Measurements from ENCODE around the gene ACAA1. TPM values are rescaled to one million over a fixed set of nuclear protein-coding genes. Genes with fewer than 3 reads are reported as not detected.

Gene ACAA1
- total and polyA plus RNA-seq, 9 of the 15 experiments (the other 6 are each of a cell fraction or from before 2014, with no cell fraction given) = 4.0 to 88.9 (median 57.2) TPM

- TF ChIP-seq E2F6 (IDR thresholded peaks at IDR 0.05; ENCODE audit: borderline replicate concordance in 1 of 2, extremely low read depth in 1 of 2, insufficient read depth in 1 of 2, insufficient read length in 1 of 2, low read depth in 1 of 2, low read length in 1 of 2, poor library complexity in 1 of 2, severe bottlenecking in 1 of 2) (no peak), PATZ1 (CRISPR knock-in tag; IDR thresholded peaks at IDR 0.05; ENCODE audit: borderline replicate concordance) (no peak), SRSF1 (IDR thresholded peaks at IDR 0.05; ENCODE audit: low read depth, low read length) (no peak), MYNN (IDR thresholded peaks at IDR 0.05) (no peak), MYNN (CRISPR knock-in tag; IDR thresholded peaks at IDR 0.05) (no peak), ZNF175 (CRISPR knock-in tag; IDR thresholded peaks at IDR 0.05; ENCODE audit: low read depth) (no peak), ZNF140 (CRISPR knock-in tag; IDR thresholded peaks at IDR 0.05) (no peak), JUNB (CRISPR knock-in tag; conservative IDR thresholded peaks at IDR 0.05) (no peak), NCOA4 (IDR thresholded peaks at IDR 0.05; ENCODE audit: partially characterized antibody) (no peak), BACH1 (tag; IDR thresholded peaks at IDR 0.05) (no peak), C11orf30 (IDR thresholded peaks at IDR 0.05; ENCODE audit: low read depth) (peak; percentile 46), KLF13 (tag; IDR thresholded peaks at IDR 0.05; ENCODE audit: borderline replicate concordance, low read depth) (no peak), L3MBTL2 (IDR thresholded peaks at IDR 0.05) (no peak), MAFK (IDR thresholded peaks at IDR 0.05; ENCODE audit: low read length) (peak; percentile 46; the same call in 1 of the 2 replicates), ZNF316 (IDR thresholded peaks at IDR 0.05) (peak; percentile 69)
- TF ChIP-seq, protein P1, sequence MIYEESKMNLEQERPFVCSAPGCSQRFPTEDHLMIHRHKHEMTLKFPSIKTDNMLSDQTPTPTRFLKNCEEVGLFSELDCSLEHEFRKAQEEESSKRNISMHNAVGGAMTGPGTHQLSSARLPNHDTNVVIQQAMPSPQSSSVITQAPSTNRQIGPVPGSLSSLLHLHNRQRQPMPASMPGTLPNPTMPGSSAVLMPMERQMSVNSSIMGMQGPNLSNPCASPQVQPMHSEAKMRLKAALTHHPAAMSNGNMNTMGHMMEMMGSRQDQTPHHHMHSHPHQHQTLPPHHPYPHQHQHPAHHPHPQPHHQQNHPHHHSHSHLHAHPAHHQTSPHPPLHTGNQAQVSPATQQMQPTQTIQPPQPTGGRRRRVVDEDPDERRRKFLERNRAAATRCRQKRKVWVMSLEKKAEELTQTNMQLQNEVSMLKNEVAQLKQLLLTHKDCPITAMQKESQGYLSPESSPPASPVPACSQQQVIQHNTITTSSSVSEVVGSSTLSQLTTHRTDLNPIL (CRISPR knock-in tag; IDR thresholded peaks at IDR 0.05) = no peak
Measured at GRCh38 chr3:38090453-38090852, 46.5 kb downstream of the ACAA1 start (continued).

All from K562 (cell line).